HG02884 (cell line): ENCODE results near the gene GOSR1.
"Not testable (repeated sequence)": the region's sequence is repeated elsewhere in the genome, so short reads cannot be mapped to it uniquely, and the experiment has no call there.

Source experiments
- ATAC-seq: cut with Tn5 transposase; IDR thresholded peaks from one replicate; pipeline ENCODE4 v1.9.1; 2021; ENCODE audit warnings: mild to moderate bottlenecking, moderate library complexity; ENCODE audit not compliant: unreplicated experiment

GOSR1 gene

GRCh38 chr17:30559656-30560055, 82.4 kb downstream of the GOSR1 start:
- no peak for ATAC-seq

DNA sequence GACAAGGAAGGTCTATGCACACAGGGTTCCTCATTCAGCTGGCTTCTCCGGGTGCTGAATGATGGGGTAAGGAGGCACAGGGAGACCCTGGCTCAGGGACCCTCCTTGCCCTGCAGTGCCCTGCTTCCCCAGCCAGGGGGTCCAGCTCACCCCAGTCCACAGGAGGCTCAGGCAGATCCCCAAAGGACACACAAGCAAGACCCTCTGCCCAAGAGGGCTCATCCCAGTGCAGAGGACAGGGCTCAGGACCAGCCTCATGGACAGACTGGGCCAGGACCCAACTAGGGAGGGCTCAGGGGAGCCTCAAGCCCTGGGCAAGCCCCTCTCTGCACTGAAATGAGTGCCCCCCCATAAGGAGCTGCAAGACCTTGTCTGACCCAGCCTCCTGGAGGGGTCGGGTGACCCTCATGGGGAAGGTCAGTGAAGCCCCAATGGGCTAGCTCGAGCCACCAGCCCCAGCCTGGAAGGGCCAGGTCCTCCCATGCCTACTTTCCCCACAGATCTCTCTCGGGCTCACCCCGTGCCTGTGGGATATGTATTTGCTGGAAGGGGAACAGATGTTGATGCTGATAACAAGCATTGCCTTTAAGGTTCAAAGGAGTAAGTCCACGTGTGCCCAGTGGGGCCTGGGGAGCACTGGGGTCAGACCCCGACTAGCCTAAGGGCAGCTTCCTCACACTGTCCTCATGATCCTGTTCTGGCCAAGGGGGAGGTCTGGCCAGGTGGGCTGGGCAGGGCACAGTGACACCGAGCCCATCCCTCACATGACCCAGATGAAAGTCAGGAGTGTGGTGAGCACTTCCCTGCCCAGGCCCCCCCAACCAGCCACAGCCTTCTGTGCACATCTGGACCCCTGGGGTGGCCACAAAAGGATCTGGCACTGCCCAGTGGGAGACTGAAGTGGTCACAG, 83.2 kb downstream of the GOSR1 start:
- ATAC-seq: not testable (repeated sequence)

GRCh38 chr17:30561766-30562165, 84.6 kb downstream of the GOSR1 start:
- ATAC-seq: not testable (repeated sequence)

- not testable (repeated sequence) for ATAC-seq
Observed at GRCh38 chr17:30563131-30563904, 86.1 kb downstream of the GOSR1 start.

GRCh38 chr17:30563905-30564390, 86.7 kb downstream of the GOSR1 start:
- not testable (repeated sequence) for ATAC-seq

- ATAC-seq: not testable (repeated sequence)
Observed at GRCh38 chr17:30564422-30565072, 87.3 kb downstream of the GOSR1 start.

DNA sequence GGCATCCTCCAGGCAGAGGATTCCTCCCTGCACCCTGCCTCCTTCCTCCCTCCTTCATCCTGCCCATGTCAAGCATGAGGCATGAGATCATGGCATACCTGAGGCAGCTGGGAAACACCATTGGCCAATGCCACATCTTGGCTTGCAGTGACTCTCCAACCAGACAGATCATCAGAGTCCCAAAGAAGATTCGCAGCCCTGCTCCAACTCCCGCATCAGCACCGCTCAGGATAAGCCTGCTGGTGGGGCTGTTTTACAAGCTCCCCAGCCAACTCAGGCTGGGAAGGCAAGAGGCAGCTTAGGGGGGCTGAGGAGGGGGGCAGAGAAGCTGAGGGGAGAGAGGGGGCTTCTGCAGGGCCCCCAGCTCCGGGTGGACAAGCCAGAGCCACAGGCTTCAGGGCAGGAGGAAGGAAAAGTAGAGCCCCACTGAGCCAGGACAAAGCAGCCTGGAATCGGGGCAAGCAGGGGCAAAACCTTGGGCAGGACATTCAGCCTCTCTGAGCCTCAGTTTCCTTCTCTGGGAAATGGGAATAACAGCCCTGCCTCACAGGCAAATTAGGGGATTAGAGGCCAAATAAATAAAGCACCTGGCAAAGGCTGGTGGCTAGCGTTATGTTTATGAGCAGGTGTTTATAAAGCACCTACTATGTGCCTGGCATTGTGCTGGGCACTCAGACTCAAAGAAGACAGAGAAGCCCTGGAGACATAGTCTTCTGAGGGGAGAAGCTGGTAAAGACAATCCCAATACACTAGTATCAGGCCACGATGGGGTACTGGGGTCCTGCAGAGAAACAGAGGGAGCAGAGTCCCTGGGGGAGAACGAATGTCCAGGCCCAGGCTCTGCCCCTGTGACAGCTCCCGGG, 88.1 kb downstream of the GOSR1 start:
- no peak for ATAC-seq

- ATAC-seq: not testable (repeated sequence)
Observed at GRCh38 chr17:30566104-30566503, 88.9 kb downstream of the GOSR1 start.

DNA sequence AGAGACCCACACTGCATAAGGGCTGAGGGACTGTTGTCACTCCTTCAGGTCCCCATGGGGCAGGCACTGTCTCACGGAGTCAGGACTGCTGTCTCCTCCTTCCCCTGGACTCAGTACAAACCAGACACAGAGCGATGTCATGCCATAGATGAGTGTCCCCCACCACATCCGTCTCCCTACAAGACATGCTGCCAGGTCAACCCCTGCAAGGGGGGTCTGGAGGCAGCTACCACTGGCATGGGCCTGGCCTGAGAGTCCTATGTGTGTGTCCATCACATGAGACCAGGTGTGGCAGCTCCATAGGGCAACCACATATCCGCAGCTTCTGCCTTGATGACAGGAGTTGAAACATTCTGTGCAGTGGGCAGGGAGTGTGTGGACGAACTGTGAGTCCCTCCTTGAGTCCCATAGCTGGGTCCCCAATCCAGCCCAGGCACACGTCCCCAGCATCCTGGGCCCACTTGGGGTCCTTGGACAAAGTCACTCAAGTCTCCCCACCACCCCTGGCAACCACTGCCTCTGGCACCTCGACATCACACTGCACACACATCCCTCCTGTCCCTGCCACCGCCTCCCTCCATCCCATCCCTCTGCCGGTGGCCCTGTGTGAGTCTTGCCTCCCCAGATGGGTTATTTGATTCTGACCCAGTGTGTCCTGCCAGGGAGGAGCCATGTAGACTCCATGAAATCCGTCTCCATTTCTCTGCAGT, 89.5 kb downstream of the GOSR1 start:
- not testable (repeated sequence) for ATAC-seq

- no peak for ATAC-seq
Observed at GRCh38 chr17:30567231-30568116, 90.3 kb downstream of the GOSR1 start.

- ATAC-seq: no peak
Observed at GRCh38 chr17:30568117-30568430, 90.9 kb downstream of the GOSR1 start.

DNA sequence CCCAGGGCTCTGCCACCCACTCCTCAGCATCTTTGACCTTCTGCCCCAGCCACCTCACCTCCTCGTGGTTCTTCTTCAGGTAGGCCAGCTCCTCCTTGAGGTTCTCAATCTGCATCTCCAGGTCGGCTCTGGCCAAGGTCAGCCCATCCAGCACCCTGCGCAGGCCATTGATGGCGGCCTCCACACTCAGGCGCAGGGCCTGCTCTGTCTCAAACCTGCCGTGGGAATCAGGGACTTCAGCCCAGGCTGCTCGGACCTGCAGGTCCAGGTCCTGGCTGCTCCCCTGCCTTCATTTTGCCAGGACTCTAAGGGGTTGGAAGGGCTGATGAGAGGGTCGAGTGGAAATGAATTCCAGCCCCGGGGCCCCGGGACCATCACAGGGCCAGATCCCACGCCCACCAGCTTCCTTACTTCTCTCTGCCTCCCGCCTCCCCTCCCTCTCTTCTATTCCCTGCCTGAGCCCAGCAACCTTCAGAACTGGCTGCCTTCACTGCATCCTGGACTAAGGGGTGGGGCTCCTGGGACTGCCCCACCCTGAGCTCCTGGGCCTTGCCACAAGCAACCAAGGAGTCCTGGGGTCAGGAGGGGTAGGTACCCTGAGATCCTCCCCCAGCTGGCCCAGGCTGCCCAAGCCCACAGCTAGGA, 92.4 kb downstream of the GOSR1 start:
- ATAC-seq: not testable (repeated sequence)

DNA sequence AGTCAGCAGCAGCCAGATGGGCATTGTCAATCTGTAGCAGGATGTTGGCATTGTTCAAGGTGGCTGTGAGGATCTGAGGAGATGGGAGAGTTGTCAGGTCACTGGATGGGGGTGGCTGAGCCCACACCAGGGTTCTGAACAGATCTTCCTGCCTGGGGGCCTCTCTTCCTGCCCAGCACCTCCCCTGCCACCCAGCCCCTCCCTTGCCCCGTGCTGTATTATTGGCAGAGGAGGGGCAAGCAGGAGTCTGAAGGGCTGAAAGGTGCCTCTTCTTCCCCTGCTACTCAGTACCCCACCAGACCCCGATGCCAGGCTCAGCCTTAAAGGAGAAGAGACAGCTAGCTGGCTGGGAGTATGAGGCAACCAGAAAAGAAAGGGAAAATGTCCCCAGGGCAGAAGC, 93.0 kb downstream of the GOSR1 start:
- ATAC-seq: no peak

GRCh38 chr17:30570596-30571265, 93.5 kb downstream of the GOSR1 start:
- ATAC-seq: no peak

- not testable (repeated sequence) for ATAC-seq
Observed at GRCh38 chr17:30571404-30571803, 94.2 kb downstream of the GOSR1 start.

DNA sequence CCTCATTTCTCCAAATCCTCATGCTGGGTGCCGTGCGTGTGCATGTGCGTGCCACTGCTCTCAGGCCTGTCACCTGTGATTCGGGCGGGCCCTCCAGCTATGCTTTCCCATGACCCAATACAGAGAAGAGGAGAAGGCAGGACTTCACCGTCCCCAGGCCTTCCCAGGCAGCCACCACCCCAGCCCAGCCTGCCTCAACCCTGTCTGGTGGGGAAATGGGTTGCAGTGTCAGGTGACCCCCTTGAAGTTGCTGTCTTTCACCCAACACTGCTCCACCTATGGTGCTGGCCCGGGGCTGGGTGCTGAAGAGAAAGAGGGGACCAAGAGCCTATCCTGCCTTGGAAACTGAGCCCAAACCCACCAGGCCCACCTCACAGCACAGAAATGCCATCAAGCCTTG, 94.7 kb downstream of the GOSR1 start:
- ATAC-seq: no peak

GRCh38 chr17:30572651-30573554, 95.7 kb downstream of the GOSR1 start:
- ATAC-seq: not testable (repeated sequence)
